ENCODE results near the gene SOBP.

The SOBP gene

DNA sequence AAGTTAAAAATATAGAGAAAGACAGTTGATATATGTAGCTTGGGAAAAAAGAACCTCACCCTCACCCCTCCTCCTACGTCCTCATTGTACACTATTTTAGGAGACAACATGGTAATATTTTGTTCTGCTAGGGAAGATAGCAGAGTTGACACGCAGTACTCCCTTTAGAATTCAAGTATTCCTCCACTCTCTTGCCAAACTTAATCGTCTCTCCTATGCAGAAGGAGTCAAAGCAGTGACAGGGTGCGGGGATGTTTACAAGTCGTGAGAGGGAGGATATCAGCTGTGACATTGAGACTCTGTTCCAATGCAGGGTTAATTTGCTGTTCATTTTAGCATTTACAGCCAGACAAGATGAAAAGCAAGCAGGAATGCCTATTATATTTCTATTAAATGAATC, 97.5 kb downstream of the SOBP start:
- DNase-seq (ENCODE audit: low spot score): no peak

DNA sequence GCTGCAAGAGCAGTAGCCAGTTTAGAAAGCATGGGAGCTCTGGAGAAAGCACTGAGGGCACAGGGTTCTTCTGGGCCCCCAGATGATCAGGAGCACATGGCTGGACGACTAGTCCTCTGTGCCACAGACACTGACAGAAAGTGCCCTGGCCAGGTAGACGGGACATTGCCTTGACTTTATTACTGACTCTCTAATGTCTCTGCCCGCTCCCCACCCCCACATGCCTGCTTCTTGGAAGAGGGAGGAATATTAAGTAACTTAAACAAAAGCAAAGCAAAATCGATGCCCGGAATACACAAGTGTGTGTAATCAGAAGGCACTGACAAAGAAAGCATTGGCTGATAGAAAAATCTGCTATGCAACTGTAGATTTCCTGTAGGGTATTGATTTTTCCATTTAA, 99.3 kb downstream of the SOBP start:
- no peak for DNase-seq (ENCODE audit: low spot score)

DNA sequence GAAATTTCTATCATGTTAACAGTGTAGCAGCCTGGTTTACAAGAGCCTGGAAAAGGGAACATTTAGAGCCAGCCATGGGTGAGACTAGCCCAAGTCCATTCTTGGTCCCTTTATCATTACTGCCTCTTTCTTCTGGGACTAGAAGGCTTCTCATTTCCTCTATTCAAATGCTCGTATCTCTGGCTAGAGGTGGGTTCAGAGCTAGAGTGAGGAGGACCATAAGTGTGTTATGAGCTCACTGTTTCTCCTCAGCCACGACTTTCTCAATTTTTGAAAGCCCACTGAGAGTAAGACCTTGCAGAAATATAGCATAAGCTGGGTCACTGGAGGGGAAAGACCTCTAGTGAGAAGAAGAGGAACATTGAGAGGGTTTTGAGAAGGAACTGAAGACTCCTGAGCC, 100.0 kb downstream of the SOBP start:
- no peak for DNase-seq (ENCODE audit: low spot score)

DNA sequence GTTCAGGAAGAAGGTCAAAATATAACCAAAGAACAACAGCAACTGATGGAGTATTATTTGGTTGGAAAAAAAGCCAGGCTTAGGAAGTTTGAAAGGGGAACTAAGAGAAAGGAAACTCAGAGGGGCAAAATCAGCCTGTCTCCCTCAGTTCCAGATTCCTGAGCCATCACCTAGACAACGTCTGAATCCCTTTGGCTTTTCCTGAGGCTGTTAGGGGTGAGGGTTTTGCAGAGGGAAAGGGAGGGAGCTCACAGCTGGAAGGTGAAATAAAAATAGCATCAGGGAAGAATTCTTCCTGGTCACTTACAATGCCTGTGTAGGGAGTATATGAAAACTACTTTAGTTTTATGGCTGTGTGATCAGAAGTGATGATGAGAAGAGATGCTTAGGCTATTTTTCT, 100.5 kb downstream of the SOBP start:
- DNase-seq (ENCODE audit: low spot score): no peak

DNA sequence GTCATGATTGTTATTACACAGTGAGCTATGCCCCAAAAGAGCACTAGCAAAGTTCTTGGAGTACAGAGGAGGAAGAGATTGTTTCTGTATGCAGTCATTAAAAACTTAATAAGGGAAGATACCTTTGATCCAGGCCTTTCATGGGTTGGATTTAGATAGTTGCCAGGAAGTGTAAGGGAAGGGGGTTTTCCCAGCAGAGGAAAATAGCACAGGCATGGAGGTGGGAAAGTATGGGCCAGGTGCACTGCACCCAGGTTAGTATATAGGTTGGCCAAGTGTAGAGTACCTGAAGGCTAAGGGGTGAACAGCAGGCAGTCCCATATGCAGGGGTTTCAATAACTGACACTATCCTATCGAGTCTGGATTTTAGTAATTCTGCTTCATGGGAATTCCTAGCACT, 101.4 kb downstream of the SOBP start:
- no peak for DNase-seq (ENCODE audit: low spot score)

DNA sequence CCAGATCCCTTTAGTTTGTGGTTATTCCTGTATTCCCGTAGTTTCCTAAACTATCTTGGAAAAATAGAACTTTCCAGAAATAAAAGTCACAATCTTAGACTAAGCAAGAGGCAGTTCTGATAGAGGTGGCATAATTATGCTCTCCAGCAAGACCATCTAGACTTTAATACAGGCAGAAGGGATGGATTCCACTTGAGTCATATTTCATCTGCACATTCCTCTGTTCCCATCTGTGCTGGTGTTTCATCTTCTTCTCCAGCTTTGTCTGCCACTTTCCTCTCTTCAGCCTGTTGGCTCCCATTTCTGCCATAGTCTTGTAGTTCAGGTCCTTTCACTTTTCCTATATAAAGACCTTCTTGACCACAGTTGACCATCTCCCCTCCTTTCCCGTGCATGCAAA, 102.9 kb downstream of the SOBP start:
- no peak for DNase-seq (ENCODE audit: low spot score)

DNA sequence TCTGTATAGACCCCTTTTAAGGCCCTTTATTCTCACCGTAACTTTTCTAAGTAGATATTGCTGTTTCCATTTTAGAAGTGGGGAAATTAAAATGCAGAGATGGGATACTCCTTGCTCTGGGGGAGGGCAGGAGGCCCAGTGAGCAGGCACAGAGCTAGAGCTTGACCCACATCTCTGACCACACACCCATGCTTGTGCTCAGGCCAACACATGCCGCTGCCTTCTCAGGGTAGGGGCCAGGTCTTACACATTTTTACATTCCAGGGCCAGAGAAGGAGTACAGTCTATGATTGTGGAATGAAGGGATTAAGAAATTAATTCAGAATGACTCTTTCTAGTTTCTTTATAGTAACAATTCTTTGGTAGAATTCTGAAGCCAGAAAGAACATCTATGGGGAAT, 104.8 kb downstream of the SOBP start:
- DNase-seq (ENCODE audit: low spot score): no peak

DNA sequence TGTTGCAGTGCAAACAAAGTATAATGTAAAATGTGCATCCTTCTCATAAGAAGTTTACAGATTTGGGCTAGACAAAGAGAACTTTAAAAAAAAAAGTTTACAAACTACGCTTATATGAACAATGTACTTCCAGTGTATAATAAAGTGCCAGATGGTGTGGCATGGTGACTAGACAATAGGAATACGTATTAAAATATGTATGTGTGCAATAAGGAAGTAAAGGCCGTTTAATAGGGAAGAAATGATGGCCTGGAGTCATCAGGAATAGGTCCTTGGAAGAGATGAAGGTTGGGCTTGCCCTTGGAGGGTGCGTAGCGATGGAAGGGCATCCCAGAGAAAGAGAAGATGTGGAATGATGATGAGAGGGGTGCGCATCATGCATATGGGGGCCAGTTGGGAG, 108.2 kb downstream of the SOBP start:
- DNase-seq (ENCODE audit: low spot score): no peak

DNA sequence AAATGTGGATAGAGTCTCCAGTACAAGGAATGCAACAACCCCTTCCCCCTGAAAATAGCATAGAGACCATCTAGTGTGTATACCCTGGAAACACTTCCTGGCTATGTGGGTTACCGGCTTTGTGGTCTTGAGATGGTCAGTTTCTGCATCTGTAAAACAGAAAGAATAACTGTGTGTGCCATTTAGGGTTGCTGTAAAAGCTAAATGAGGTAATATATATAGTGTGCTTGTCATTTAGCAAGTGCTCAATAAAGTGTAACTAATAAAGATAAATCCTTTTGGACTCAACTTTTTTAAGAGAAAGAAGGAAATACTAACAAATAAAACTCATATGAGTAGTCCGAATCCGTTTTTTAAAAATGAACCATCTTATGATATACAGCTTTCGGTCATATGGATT, 109.1 kb downstream of the SOBP start:
- DNase-seq (ENCODE audit: low spot score): no peak

DNA sequence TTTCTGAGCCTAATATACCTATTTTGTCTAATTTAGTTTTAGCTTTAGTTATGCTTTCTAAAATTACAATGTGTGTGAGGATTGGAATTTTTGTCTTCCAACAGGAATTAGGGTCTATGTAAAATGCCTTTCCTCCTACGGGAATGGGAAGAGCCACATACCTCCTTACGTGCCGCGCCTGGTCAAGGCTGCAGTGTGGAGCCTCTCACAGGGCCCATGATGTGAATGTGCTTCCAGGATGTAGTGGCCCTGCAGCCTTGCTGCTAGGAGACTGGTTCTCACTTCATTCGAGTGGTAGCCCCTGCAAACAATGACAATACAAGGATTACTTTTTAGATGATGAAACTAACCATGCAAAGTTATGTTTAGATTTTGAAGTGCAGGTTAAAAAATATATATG, 110.2 kb downstream of the SOBP start:
- DNase-seq (ENCODE audit: low spot score): no peak

DNA sequence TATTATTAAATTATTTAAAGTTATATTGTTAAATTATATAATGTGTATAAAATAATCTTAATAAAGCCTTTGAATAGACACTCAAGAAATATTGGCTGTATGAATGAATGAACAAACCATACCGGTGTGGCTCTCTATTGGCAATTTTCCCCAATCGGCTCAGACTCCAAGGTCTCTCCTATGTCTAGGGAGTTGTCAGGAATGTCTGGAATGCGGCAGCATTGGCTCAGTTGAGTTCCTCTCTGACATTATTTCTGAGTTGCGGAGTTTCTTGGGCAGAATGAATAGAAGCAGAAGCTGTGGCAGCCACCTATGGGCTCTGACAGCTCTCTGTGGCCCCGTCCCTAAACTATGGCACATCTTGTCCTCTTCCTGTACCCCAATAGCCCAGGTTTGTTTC, 111.0 kb downstream of the SOBP start:
- peak; percentile 7 for DNase-seq (ENCODE audit: low spot score)

DNA sequence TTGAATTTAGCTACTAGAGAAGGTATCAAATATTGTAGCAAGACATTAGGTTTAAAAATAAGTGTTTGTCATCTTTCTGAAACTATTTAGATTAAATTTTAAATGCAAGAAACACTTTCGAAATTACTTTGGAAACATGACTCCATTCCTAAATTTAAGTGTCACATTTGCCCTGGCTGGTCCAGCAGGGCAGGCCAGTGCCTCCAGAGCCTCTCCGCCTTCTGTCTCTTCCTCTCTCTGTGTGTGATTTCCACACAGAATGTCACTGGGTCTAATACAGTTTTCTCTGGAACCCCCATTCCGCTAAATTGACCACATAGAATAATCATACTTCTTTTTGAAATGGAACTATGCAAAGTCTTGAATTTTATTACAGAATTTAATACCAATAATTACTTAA, 111.5 kb downstream of the SOBP start:
- DNase-seq (ENCODE audit: low spot score): no peak

DNA sequence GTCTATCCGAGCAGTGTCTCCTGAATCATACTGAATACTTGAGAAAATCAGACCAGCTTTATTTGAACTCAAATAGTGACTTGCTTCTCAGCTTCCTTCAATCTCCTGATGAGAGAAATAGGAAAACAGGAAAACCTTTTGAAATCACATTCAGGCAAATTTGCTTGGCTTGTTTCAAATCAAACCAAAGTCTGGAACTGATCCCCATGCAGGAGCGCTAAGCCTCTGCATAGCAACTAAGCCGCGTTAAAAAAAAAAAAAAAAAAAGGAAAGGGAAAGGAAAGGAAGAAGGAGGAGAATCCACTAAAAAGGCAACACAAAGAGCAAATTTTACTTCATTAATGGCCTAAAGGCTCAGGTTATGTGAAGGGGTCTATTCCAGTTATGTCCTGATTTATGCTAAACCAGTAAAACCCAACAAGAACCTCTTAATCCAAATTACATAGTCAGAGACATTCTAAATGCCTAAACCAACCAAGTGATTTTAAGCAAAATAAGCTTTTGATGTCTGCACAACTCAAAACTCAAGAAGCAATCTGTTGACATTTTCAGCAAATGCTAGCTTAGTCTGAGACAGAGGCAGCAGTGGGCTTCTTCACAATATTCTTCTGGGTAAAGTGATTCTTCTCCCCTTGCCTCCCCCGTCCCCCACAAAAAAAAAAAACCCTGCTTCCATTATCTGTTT, 112.5 kb downstream of the SOBP start:
- no peak for DNase-seq (ENCODE audit: low spot score)

DNA sequence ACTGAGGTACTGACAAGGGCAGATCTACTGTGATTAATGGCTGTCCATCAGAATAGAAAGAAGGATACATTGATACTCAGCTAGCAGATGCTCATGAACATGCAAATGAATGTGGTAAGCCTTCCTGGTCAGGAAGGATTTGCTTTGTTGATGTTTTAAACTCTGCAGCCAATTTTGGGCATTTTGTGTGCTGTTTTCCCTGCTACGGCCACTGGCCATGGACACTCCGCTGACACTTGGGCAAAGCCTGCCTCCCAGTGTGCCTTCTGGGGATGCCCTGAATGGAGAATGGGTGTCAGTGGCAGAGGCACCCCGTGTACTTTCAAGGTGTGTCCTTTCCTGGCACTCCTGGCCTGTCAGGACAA, 113.1 kb downstream of the SOBP start:
- DNase-seq (ENCODE audit: low spot score): no peak

DNA sequence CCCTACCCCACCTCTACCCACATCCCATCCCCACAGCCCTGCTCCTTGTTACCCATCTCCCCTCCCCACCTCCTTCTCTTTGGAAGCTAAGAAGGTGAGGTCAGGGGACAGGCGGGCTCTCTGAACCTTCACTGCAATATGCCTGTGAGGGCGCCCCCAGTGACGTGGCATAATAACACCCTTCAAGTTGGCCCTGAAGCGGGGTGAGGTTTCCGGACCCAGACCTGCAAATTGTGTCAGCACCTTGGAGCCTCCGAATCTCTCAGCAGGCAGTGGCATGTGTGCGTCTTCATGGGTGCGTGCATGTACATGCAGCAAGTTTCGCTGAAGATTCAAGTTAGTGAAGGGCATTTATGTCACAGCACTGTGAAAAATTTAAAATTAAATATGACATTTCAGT, 114.6 kb downstream of the SOBP start:
- no peak for DNase-seq (ENCODE audit: low spot score)

DNA sequence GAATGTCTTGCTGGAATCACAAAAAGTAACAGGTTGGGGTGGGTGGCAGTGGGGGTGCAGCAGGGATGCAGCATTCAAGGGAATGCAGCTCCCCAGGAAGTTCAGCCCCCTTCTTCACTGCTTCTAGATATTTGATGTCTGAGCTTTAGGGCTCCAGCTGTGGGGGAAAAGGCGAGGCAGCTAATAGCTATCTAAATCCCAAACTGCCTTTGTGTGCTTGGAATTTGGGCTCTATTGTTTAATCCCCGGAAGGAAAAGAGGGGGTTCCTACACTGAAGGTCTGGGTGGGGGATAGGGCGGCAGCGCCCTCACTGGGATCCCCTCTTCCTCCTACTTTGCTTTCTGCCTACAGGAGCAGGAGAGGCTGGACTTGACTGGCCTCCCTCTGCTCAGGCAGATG, 116.5 kb downstream of the SOBP start:
- DNase-seq (ENCODE audit: low spot score): no peak

DNA sequence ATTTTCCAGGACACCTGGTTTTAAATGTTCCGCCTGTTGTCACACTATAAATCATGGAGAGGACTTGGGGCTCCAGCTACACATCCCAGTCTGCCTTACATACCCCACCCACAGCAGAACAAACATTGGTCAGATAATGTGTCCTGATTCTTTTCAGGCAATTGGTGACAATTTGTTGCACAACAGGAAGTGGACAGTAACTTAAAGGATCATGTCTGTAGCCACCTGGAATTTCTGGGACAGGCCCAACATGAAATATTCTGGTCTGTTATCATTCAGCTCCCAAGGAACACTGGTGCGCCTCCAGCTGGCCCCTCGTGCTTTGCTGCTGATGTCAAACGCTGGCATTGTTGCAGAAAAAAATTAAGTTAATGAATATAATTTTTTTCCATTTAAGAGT, 117.2 kb downstream of the SOBP start:
- DNase-seq (ENCODE audit: low spot score): no peak

DNA sequence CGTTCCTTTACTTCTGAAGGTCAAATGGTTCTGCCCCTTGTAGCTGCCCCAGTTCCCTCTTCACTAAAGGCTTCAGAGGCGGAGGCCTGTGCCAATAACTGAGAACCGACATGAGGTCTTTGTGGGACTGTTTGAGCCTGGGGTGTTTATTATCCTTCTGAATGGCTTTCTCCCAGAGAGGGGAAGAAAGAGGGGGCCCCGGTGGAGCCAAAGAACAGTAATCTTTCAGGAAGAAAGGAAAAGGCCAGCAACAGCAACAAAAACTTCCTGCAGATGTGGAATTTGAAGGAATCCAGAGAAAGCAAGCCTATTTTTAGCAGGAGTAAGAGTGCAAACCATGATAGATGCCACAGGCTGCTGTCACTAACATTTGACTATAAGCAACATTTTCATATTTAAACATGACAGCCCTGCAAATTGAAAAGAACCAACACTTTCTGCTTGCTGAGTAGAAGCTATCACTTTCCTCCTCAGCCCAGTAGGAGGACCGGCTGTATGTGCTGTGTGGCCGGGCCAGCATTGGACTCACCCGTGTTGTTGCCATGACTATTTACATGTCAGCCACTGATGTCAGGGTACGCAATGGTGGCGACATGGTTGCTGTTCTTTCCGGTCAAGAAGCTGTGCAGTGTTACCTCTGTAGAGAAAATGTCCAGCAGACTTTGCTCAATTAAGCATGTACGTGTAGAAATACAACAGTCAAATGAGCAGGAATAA, 121.3 kb downstream of the SOBP start:
- DNase-seq (ENCODE audit: low spot score): no peak

DNA sequence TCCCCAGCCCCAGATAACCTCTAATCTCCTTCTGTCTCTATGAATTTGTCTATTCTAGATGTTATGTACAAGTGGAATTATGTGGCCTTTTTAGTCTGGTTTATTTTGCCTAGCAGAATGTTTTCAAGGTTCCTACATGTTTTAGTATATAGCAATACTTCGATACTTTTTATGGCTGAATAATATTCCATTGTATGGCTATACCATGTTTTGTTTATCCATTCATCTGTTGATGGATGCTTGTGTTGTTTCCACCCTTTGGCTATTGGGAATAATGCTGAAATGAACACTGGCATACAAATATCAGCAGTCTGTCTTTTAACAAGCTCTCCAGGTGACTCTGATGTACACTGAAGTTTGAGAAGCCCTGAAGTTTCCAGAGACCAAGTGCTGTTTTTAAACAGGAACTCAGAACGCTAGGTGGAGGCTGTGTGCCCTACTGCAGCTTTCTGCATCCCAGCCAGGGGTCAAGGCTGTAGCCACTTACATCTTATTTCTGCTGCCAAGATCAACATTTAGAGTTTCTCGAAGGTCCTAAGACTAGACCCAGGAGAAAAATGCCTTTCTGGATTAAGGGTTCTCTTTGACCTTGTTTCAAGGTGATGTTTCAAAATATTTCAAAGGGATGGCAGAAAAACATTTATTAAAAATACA, 123.0 kb downstream of the SOBP start:
- DNase-seq (ENCODE audit: low spot score): no peak

DNA sequence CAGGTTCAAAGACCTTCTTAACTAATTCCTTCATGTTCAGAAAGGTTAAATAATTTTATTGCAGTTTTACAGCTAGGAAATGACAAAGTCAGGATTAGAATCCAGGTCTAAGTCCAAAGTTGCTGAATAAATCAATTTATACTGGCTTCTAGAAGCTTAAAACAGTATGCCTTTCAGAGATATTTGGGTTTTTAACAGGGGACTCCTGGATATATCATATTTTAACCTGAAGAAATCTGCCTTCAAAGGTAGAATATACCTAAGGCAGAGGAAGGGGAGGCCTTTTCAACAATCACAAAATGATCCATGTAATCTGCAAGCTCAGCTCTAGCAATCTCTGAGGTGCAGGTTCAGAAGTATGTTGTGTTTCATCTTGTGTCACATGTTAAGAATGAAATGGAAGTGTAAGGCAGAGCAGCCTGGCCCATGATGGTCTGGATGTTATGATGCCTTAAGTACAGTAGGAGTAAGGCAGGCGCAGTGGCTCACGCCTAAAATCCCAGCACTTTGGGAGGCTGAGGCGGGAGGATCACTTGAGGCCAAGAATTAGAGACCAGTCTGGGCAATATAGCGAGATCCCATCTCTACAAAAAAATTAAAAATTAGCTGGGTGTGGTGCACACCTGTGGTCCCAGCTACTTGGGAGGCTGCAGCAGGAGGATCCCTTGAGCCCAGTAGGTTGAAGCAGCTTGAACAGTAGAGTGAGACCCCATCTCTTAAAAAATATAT, 123.9 kb downstream of the SOBP start:
- no peak for DNase-seq (ENCODE audit: low spot score)

DNA sequence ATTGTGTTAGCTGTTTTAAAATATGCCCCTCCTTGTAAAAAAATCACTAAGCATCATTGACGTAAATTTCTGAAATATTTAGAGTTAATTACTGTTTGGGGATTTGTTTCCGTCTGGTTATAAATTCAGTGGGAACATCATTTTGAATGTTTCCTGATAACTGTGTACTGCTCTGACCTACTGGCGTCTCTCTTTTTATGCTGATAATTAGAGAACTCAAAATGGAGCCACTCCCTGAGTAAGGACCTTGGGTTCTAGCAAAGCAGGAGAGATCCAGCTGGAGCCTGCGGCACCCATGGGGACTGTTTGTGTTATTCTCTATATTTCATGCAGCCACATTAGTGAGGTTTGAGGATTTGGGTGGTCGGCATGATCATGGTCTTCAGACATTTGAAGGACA, 124.9 kb downstream of the SOBP start:
- no peak for DNase-seq (ENCODE audit: low spot score)

DNA sequence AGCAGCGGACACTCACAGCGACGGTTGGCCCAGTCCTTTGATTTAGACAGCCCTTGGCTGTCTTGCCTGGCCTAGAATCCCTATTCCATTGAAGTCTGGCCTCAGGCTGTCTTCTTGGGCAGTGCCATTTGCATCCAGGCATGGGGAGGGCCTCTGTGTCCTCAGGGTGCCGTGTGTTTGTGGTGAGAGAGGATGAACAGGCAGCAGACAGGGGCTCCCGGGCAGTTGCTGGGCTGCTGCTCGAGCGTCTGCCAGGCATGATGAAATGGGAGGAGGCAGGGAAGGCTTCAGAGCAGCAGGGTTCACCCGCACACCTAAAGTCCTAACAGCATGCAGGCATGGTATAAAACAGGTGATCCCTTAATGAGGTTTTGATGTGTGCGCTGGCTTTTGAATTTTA, 126.9 kb downstream of the SOBP start:
- DNase-seq (ENCODE audit: low spot score): no peak

DNA sequence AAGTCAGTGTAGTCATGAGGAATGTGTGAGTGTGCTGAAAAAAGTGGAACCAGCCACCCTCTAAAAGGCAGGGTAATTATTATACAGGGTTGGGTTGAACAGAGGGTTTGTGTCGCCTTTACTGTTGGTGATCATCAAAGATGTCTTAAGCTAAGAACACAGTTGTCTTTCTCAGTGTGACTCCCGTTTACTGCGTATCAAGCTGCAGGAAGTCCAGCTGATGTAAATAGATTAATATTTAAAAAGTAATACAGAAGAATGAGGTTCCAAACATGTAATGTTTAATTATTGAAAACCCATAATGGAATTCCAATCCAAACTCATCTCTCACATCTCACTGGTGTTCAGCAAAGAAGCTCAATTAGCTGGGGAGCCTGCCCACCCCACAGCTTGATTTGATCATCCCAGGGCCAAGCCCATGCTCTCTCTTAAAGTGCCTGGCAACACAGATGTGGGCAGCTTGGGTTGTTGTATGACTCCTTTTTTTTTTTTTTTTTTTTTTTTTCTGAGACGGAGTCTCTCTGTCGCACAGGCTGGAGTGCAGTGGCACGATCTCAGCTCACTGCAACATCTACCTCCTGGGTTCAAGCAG, 127.5 kb downstream of the SOBP start:
- DNase-seq (ENCODE audit: low spot score): no peak
